Muscle layer of duodenum (tissue), 2 donors: ENCODE measurements around the gene LZTR1.
"Not testable (repeated sequence)": the region's sequence is repeated elsewhere in the genome, so short reads cannot be mapped to it uniquely, and the experiment has no call there.

Experiments used
- H3K27ac ChIP-seq: one replicate; pipeline ENCODE4 v1.7.0; 2013; ENCODE audit warnings: mild to moderate bottlenecking, low read length
- H3K27me3 ChIP-seq: one replicate; pipeline ENCODE4 v1.7.0; 2013; ENCODE audit warnings: low read depth, mild to moderate bottlenecking, control low read depth, low read length
- H3K36me3 ChIP-seq, 2 donors: one replicate each; pipeline ENCODE4 v1.7.0; 2013; ENCODE audit warnings: low read length in 2 of 2, control low read depth in 1 of 2, mild to moderate bottlenecking in 1 of 2; ENCODE audit not compliant: insufficient read depth in 2 of 2, control insufficient read depth in 1 of 2
- H3K4me1 ChIP-seq, 2 donors: one replicate each; pipeline ENCODE4 v1.7.0; 2013; ENCODE audit warnings: low read length in 2 of 2, mild to moderate bottlenecking in 2 of 2, control low read depth in 1 of 2, moderate library complexity in 1 of 2; ENCODE audit not compliant: insufficient read depth in 2 of 2, control insufficient read depth in 1 of 2
- H3K4me3 ChIP-seq, 2 donors: one replicate each; pipeline ENCODE4 v1.7.0; 2013; ENCODE audit warnings: low read length in 2 of 2, low read depth in 1 of 2, mild to moderate bottlenecking in 1 of 2
- H3K9me3 ChIP-seq, 2 donors: one replicate each; pipeline ENCODE4 v1.7.0; 2013; ENCODE audit warnings: low read length in 2 of 2, control low read depth in 1 of 2, mild to moderate bottlenecking in 1 of 2; ENCODE audit not compliant: control insufficient read depth in 1 of 2
- donor health status: healthy.

The LZTR1 gene

DNA sequence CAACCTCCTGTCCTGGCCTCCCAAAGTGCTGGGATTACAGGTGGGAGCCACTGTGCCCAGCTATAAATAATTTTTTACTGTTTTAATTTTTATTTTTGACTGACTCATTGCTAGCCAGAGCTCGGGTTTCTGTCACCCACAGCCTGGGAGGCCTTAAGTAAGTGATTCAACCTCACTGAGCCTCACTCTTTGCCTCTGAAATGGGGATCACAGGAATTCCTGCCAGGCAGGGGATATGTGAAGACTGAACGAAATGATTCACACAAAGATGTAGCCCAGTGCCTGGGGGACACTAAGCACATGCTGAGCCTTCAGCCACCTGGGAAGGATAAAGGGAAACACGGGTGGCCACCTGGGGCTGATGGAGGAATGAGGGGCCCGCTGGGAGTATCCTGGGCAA lies 59.8 kb downstream of the LZTR1 start:
- Histone ChIP-seq H3K9me3 (no peaks in the 10 kb centered on the region), H3K4me3 (no peak overlapping the region), H3K27ac (no peak overlapping the region), H3K4me1 (peaks cover 4 to 10% of the 10 kb centered on the region in 2 donors), H3K27me3 (no peaks in the 10 kb centered on the region), H3K36me3 (no peaks in the 10 kb centered on the region)

- Histone ChIP-seq H3K4me1 (peaks cover 4 to 10% of the 10 kb centered on the region in 2 donors), H3K9me3 (no peaks in the 10 kb centered on the region), H3K27me3 (no peaks in the 10 kb centered on the region), H3K27ac (no peak overlapping the region), H3K4me3 (no peak overlapping the region), H3K36me3 (no peaks in the 10 kb centered on the region)
Observed at GRCh38 chr22:21042978-21043859, 61.1 kb downstream of the LZTR1 start.

DNA sequence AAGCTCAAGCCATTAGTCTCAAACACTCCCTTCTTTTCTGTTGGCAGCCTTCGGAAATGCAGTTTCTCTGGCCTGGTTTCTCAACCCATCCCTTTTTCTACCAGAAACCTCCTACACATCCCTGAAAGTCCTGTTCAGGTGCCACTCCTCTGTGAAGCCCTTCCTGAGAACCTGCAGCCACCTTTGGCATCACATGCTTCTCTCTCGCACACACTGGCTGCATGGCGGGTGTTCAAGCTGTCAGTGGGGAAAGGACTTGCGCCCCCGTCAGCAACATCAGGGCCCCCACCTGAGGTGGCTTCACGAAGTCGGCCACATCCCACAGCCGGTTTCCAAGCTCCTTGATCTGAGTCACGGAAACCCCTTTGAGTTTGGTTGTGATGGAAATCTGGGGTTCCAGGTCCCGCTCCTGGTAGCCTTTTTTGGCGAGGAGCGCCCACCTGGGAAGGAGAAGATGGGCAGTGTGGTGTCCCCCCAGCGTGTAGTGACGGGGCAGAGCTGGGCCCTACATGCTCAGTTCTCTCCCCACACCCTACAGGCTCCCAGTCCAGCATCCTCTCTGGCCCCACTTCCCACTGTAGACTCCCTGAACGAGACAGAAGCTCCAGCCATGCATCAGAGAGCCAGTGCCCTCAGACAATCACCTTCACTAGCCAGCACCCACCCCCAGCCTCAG lies 61.9 kb downstream of the LZTR1 start:
- no peak overlapping the region for H3K27ac ChIP-seq
- H3K4me3 ChIP-seq, result no peak overlapping the region
- H3K27me3 ChIP-seq, result no peaks in the 10 kb centered on the region

DNA sequence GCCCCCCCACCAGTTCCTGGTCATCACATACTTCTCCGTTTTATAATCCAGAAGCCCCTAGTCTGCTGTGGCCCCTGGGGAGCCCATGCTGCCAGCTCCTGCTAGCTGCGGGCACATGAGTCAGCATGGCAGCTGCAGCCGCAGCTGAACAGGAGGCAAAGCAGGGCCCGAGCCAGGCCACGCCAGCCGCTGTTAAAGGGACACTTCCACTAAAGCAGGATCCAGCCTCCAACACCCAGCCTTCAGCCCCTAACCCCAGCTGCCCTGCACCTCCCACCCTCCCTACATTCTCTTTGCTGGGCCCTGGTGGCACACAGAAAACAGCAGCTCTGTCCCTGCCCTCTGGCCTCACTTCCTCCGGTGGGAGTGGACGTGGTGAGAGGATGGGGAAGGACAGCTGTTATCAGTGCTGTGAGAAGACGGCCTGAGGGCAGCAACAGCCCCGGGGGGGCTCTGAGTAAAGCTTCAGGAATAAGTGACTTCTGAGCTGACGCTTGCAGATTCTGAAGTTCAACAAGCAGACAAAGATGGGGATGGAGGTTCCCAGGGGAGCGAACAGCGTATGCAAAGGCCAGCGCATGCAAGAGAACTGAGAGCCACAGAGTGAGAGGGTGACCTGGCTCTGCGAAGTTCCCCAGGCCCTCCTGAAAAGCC lies 63.0 kb downstream of the LZTR1 start:
- peaks cover 4 to 10% of the 10 kb centered on the region in 2 donors for H3K4me1 ChIP-seq
- no peak overlapping the region for H3K27ac ChIP-seq
- no peaks in the 10 kb centered on the region for H3K36me3 ChIP-seq
- H3K27me3 ChIP-seq, result no peaks in the 10 kb centered on the region
- peak overlapping the region; percentile 55 to 80 for H3K4me3 ChIP-seq
- no peaks in the 10 kb centered on the region for H3K9me3 ChIP-seq

More for the DNA sequence above, 61.9 kb downstream of the LZTR1 start:
- no peaks in the 10 kb centered on the region for H3K9me3 ChIP-seq
- no peaks in the 10 kb centered on the region for H3K36me3 ChIP-seq
- H3K4me1 ChIP-seq, result peaks cover 4 to 10% of the 10 kb centered on the region in 2 donors

- Histone ChIP-seq H3K36me3 (no peaks in the 10 kb centered on the region), H3K9me3 (no peaks in the 10 kb centered on the region), H3K27me3 (no peaks in the 10 kb centered on the region), H3K4me3 (peak within 1 kb of the TSS; percentile 55 to 80), H3K4me1 (peaks cover 4 to 10% of the 10 kb centered on the region in 2 donors), H3K27ac (no peak within 1 kb of the TSS)
Observed at GRCh38 chr22:21045585-21046294, 63.6 kb downstream of the LZTR1 start, which contains the start of gene LRRC74B. LRRC74B (plus strand) TSS chr22:21045946; CDS start chr22:21045987, 41 bp downstream.

DNA sequence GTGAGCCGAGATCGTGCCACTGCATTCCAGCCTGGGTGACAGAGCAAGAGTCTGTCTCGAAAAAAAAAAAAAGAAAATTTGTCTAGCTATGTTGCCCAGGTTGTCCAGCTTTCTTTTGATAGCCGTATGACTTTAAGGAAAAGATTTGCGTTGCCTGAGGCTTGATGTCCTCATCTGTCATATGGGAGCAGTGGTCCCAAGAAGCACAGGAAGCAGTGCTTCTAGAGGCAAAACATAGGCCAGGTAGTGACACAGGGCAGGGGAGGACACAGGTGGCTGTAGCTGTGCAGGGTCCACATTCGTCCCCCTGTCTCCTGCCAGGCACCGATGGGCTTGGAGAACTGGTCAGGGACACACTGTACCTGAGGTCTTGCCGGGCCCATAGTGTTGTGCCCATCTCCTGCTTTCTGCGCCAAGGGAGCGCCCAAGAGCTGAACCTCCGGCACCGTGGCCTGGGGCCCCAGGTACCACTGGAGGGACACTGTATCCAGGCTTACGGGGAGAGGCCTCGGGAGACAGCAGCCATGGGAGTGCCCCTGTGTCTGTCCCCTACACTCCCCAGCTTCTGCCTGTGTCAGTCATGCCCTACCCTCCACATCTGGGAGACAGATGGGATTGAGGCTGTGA lies 65.1 kb downstream of the LZTR1 start:
- no peak overlapping the region for H3K4me3 ChIP-seq
- peaks cover 4 to 10% of the 10 kb centered on the region in 2 donors for H3K4me1 ChIP-seq
- no peaks in the 10 kb centered on the region for H3K27me3 ChIP-seq
- no peak overlapping the region for H3K27ac ChIP-seq
- H3K36me3 ChIP-seq, result no peaks in the 10 kb centered on the region
- no peaks in the 10 kb centered on the region for H3K9me3 ChIP-seq

DNA sequence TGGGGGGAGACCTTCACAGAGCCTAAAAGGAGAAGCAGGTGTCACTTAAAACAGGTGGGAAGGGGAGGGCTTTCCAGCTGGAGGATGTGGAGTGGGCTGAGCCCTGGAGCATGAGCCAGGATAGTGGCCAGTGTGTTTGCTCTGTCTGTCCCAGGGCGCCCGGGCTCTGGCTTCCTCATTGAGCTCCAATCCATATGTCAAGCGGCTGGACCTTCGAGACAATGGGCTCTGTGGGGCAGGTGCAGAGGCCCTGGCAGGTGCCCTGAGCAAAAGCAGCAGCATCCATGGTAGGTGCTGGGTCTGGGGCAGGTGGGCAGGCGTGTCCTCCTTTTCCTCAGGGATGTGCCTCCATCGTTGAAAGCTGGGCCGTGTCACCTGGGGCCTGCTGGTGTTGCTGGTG lies 65.6 kb downstream of the LZTR1 start:
- Histone ChIP-seq H3K9me3 (no peaks in the 10 kb centered on the region), H3K27me3 (no peaks in the 10 kb centered on the region), H3K4me1 (peaks cover 4 to 10% of the 10 kb centered on the region in 2 donors), H3K4me3 (no peak overlapping the region), H3K36me3 (no peaks in the 10 kb centered on the region), H3K27ac (no peak overlapping the region)

DNA sequence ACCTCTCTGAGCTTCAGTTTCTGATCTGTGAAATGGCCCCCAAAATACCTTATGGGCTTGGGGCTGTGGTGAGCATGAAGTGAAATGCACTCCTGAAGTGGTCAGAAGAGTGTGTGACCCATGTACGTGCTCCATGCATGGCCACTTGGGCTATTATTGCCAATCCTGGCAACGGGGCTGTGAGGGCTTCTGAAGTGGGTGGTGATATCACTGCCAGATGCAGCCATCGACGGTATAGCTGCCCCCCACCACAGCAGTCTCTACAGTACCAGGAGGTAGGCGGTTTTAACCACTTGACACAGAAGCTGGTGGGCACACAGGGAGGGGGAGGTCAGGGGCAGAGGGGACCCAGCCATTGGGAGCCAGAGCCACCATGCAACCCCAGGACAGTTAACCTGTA lies 66.4 kb downstream of the LZTR1 start:
- not testable (repeated sequence) for H3K9me3 ChIP-seq, H3K4me3 ChIP-seq, H3K27ac ChIP-seq, H3K36me3 ChIP-seq, H3K27me3 ChIP-seq
- H3K4me1 ChIP-seq, result peaks cover 4 to 10% of the 10 kb centered on the region in 2 donors
